ENCODE results near the gene TMEM184B.

Gene TMEM184B

GRCh38 chr22:38172832-38173640 is 99.8 kb downstream of the TMEM184B start:
- Histone ChIP-seq H3K27ac (ENCODE audit: poor library complexity, severe bottlenecking) (peak overlapping the region; percentile 62), H3K9me3 (ENCODE audit: severe bottlenecking) (no peaks in the 10 kb centered on the region), H3K4me3 (ENCODE audit: severe bottlenecking) (no peak overlapping the region), H3K36me3 (ENCODE audit: low read depth) (no peaks in the 10 kb centered on the region), H3K4me1 (ENCODE audit: insufficient read depth, poor library complexity, severe bottlenecking) (peaks cover 26% of the 10 kb centered on the region), H3K27me3 (ENCODE audit: insufficient read depth, poor library complexity, severe bottlenecking) (no peaks in the 10 kb centered on the region)
- TF ChIP-seq CTCF (IDR thresholded peaks at IDR 0.05; ENCODE audit: poor library complexity, severe bottlenecking): no peak
- DNase-seq (ENCODE audit: low spot score): no peak
- ATAC-seq (ENCODE audit: low read depth): 0 out of 3 replicates have a peak, but pooled peaks have one; percentile 23

- no peak for DNase-seq (ENCODE audit: low spot score)
Observed at GRCh38 chr22:38171927-38172831, 100.6 kb downstream of the TMEM184B start.

DNA sequence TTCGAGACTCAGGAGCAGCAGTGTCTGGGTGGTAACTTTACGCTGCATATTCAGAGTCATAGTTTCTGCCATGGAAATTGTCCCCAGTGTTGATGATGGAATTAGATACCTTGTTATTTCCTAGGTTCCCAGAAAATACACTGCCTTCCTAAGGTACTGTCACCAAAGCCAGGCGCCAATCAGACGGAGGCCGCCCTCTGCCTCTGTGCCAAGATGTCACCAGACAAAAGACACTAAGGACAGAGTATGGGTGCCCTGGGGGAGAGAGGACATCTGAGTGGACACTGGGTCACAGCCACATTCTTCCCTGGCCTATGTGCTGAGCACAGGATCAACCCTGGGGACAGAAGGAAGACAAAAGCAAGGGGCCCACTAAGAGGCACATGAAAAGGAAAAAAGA is 102.3 kb downstream of the TMEM184B start:
- Histone ChIP-seq H3K27ac (ENCODE audit: poor library complexity, severe bottlenecking) (no peak overlapping the region), H3K4me1 (ENCODE audit: insufficient read depth, poor library complexity, severe bottlenecking) (peaks cover 27% of the 10 kb centered on the region), H3K36me3 (ENCODE audit: low read depth) (no peaks in the 10 kb centered on the region), H3K27me3 (ENCODE audit: insufficient read depth, poor library complexity, severe bottlenecking) (no peaks in the 10 kb centered on the region), H3K9me3 (ENCODE audit: severe bottlenecking) (no peaks in the 10 kb centered on the region), H3K4me3 (ENCODE audit: severe bottlenecking) (no peak overlapping the region)
- ATAC-seq (ENCODE audit: low read depth) (no peak), DNase-seq (ENCODE audit: low spot score) (no peak)
- TF ChIP-seq CTCF (IDR thresholded peaks at IDR 0.05; ENCODE audit: poor library complexity, severe bottlenecking): no peak

More at GRCh38 chr22:38171927-38172831, 100.6 kb downstream of the TMEM184B start:
- H3K27me3 ChIP-seq (ENCODE audit: insufficient read depth, poor library complexity, severe bottlenecking): no peaks in the 10 kb centered on the region
- H3K9me3 ChIP-seq (ENCODE audit: severe bottlenecking): no peaks in the 10 kb centered on the region
- H3K27ac ChIP-seq (ENCODE audit: poor library complexity, severe bottlenecking): peak overlapping the region; percentile 62
- H3K4me3 ChIP-seq (ENCODE audit: severe bottlenecking): no peak overlapping the region
- H3K36me3 ChIP-seq (ENCODE audit: low read depth): no peaks in the 10 kb centered on the region
- ATAC-seq (ENCODE audit: low read depth): peak; percentile 84
- H3K4me1 ChIP-seq (ENCODE audit: insufficient read depth, poor library complexity, severe bottlenecking): peaks cover 22% of the 10 kb centered on the region
- no peak for TF ChIP-seq CTCF (IDR thresholded peaks at IDR 0.05; ENCODE audit: poor library complexity, severe bottlenecking)
